Measurements from ENCODE around the gene SMIM12.

SMIM12 gene

DNA sequence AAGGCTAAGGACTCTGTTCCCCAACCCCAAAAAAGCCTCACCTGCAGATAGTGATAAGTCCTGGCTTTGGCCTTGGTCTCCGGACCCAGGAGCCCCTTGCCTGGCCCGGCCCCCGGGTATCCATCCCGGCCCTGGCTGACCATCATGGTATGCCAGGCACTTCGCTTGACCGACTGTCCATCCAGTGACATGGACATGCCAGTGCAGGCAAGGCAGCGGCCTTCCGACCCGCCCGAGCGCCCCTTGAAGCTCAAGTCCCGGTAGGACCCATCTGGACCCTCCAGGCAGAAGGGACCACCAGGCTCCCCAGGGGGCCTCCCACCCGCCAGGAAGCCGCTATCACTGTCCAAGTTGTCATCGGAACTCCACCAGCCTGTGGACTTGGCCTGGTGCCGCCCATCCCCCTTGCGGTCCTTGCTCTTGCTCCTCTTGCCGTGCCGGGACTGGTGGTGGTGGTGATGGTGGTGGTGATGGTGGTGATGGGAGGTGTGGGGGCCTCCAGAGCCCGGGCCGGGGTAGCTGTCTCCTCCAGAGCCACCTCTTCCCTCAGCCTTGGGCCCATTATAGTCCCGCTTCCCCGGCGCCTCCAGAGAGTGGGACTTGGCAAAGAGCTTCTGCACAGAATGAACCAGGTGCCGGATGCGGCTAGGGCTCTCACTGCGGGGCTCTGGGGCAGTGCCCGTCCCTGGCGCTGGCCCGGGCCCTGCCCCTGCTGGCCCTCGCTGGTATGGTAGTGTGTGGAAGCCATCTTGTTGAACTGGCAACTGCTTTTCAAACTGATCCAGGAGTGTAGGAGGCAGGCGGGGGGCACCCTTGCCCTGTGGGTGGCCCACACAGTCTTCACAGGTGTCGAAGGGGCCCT, 44.9 kb upstream of the SMIM12 start:
- Histone ChIP-seq H3K36me3 (no peaks in the 10 kb centered on the region), H3K4me1 (no peaks in the 10 kb centered on the region), H3K4me3 (ENCODE audit: low read depth, low read length) (no peak overlapping the region), H3K9me3 (no peaks in the 10 kb centered on the region), H3K27me3 (no peaks in the 10 kb centered on the region)
- TF ChIP-seq, protein P1, sequence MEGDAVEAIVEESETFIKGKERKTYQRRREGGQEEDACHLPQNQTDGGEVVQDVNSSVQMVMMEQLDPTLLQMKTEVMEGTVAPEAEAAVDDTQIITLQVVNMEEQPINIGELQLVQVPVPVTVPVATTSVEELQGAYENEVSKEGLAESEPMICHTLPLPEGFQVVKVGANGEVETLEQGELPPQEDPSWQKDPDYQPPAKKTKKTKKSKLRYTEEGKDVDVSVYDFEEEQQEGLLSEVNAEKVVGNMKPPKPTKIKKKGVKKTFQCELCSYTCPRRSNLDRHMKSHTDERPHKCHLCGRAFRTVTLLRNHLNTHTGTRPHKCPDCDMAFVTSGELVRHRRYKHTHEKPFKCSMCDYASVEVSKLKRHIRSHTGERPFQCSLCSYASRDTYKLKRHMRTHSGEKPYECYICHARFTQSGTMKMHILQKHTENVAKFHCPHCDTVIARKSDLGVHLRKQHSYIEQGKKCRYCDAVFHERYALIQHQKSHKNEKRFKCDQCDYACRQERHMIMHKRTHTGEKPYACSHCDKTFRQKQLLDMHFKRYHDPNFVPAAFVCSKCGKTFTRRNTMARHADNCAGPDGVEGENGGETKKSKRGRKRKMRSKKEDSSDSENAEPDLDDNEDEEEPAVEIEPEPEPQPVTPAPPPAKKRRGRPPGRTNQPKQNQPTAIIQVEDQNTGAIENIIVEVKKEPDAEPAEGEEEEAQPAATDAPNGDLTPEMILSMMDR (IDR thresholded peaks at IDR 0.05; ENCODE audit: low read depth, low read length), result no peak
- no peak for DNase-seq

DNA sequence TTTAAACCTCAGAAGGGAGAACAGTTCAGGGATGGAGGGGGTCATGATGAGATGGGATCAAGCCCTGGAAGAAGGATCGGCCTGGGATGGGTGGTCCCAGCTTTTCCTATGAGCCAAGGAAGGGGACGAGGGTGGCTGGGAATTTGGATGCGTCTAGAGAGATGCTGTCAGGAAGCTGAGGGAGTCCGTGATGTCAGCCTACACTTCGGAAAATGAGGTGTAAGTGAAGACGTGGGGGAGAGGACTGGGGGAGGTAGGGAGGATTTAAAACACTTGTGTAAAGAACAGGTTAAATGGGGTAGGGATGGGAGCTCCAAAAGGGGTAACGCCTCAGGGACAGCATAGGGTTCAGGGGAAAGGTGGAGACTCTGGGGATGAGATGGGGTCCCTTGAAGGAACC, 42.4 kb upstream of the SMIM12 start:
- TF ChIP-seq, protein P1 (IDR thresholded peaks at IDR 0.05; ENCODE audit: low read depth, low read length), result no peak
- Histone ChIP-seq H3K27me3 (no peaks in the 10 kb centered on the region), H3K36me3 (no peaks in the 10 kb centered on the region), H3K4me1 (no peaks in the 10 kb centered on the region), H3K4me3 (ENCODE audit: low read depth, low read length) (no peak overlapping the region), H3K9me3 (no peaks in the 10 kb centered on the region)
- DNase-seq, result no peak

DNA sequence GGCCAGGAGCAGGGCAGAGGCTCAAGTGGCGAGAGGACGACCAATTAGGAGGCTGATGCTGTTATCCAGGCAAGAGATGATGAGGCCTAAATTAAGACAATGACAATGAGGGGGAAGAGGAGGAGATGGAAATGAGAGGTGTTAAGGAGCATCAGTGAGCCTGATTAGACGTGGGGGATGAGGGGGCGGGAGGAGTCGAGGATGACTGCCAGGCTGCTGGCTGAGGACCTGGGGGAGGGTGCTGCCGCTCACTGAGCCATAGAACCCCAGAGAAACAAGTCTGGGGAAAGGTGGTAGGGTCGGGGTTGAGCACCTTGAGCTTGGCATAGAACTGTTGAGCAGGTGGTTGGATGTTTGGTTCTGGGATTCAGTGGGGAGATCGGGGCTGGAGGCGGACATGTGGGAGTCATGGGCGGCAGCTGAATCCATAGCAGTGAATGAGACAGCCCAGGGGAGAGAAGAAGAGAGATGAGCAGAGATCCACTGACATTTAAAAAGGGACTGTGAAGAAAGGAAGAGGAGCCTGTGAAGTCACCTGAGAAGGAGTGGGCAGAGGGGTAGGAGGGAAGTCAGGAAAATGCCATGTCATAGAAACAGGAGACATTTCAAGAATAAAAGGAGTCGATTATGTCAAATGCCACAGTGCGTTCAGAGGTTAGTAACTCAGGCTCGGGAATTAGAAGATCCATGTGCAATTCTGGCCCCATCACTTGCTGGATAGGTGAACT, 41.4 kb upstream of the SMIM12 start:
- no peaks in the 10 kb centered on the region for H3K9me3 ChIP-seq
- TF ChIP-seq, protein P1 (IDR thresholded peaks at IDR 0.05; ENCODE audit: low read depth, low read length), result no peak
- H3K4me1 ChIP-seq, result no peaks in the 10 kb centered on the region
- DNase-seq, result no peak
- no peaks in the 10 kb centered on the region for H3K36me3 ChIP-seq
- H3K4me3 ChIP-seq (ENCODE audit: low read depth, low read length), result no peak overlapping the region
- H3K27me3 ChIP-seq, result no peaks in the 10 kb centered on the region

DNA sequence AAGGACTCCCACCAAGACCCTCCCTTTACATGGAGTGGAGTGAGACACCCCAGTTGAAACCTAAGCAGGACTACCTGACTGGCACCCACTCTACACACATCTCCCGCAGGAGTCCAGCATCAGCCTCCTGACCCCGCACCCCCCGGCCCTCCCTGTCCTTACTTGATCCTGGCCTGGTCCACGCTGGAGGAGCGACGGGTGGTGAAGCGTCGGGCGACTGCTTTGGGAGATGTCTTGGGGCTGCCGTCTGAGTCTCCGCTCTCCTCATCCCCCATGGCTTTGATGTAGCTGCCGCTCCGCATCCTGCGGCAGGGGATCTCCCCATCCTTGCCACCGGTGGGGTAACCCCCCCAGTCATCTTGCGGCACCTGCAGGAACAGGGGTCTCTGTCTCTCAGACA, 40.4 kb upstream of the SMIM12 start:
- Histone ChIP-seq H3K9me3 (no peaks in the 10 kb centered on the region), H3K36me3 (no peaks in the 10 kb centered on the region), H3K4me1 (no peaks in the 10 kb centered on the region), H3K4me3 (ENCODE audit: low read depth, low read length) (no peak overlapping the region), H3K27me3 (no peaks in the 10 kb centered on the region)
- DNase-seq, result no peak
- TF ChIP-seq, protein P1 (IDR thresholded peaks at IDR 0.05; ENCODE audit: low read depth, low read length), result no peak

DNA sequence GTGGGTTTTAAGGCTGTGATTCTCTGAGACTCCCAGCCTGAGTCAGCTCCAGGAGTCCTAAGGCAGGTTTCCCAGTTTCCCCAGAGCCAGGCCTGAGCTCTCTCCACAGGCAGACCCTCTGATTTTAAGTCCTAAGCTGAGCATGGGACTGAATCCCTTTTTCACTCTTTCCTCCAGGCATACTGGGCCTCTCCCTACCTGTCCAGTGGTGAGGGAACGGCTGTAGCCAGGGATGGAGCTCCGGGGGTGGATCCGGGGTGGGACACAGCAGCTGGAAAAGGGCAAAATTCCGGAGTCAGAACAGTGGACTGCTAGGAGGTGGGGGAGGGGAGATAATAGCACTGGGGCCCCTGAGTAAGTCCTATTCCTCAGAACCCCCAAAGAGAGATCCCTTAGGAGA, 39.9 kb upstream of the SMIM12 start:
- Histone ChIP-seq H3K4me3 (ENCODE audit: low read depth, low read length) (no peak overlapping the region), H3K36me3 (no peaks in the 10 kb centered on the region), H3K4me1 (no peaks in the 10 kb centered on the region), H3K9me3 (no peaks in the 10 kb centered on the region), H3K27me3 (no peaks in the 10 kb centered on the region)
- TF ChIP-seq, protein P1 (IDR thresholded peaks at IDR 0.05; ENCODE audit: low read depth, low read length), result no peak
- no peak for DNase-seq

DNA sequence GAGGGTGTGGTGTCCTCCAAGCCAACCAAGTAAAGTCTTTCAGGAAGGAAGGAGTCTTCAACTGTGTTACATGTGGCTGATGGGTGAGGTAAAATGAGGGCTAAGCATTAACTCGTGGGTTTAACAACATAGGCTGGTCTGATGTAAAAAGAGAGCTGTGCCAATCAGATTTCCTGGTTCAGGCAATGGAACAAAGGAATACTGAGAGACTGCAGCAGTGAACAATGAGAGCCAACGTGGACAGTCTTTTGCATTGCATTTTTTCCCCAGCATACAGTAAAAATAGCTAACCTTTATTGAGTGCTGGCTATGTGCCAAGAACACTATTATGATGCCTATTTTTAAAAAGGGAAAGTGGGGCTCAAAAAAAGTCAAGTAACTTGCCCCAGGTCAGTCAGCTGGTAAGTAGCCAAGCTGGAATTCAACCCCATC, 38.8 kb upstream of the SMIM12 start:
- H3K9me3 ChIP-seq, result no peaks in the 10 kb centered on the region
- no peaks in the 10 kb centered on the region for H3K4me1 ChIP-seq
- H3K36me3 ChIP-seq, result no peaks in the 10 kb centered on the region
- no peaks in the 10 kb centered on the region for H3K27me3 ChIP-seq
- no peak overlapping the region for H3K4me3 ChIP-seq (ENCODE audit: low read depth, low read length)
- TF ChIP-seq, protein P1 (IDR thresholded peaks at IDR 0.05; ENCODE audit: low read depth, low read length), result no peak
- DNase-seq, result no peak
